Stimulated activated CD4-positive, alpha-beta T cell treated with anti-CD3 and anti-CD28 coated beads, Interleukin-2, amount 100 ng/mL, for 24 hours (primary cell): ENCODE data around the gene PIP5K1A.
A peak's percentile ranks its signal among the peaks of the same experiment; 100 is the strongest.
"Not testable (repeated sequence)": the region's sequence is repeated elsewhere in the genome, so short reads cannot be mapped to it uniquely, and the experiment has no call there.

Source experiments
- DNase-seq, 2 donors: peaks; one replicate each; pipeline ENCODE4 v3.0.0-alpha.2; 2020

Gene PIP5K1A

DNA sequence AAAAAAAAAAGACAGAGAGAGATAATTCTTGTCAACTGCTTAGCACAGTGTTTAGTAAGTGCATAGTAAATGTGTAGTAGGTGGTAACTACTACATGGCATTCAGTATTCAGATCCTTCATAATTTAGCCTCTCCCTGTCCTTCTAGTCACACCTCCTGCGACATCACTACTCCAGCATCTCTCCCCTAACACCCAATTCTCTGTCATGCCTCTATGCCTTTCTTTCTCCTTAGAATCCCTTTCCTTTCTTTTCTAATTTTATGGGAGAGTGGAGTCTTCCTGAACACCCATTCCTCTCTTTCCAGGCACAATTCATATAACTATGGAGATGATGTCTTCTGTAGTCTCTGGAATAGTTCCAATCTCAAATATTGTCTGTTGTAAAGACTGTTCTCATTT is 4.5 kb upstream of the PIP5K1A start:
- no peak for DNase-seq

DNA sequence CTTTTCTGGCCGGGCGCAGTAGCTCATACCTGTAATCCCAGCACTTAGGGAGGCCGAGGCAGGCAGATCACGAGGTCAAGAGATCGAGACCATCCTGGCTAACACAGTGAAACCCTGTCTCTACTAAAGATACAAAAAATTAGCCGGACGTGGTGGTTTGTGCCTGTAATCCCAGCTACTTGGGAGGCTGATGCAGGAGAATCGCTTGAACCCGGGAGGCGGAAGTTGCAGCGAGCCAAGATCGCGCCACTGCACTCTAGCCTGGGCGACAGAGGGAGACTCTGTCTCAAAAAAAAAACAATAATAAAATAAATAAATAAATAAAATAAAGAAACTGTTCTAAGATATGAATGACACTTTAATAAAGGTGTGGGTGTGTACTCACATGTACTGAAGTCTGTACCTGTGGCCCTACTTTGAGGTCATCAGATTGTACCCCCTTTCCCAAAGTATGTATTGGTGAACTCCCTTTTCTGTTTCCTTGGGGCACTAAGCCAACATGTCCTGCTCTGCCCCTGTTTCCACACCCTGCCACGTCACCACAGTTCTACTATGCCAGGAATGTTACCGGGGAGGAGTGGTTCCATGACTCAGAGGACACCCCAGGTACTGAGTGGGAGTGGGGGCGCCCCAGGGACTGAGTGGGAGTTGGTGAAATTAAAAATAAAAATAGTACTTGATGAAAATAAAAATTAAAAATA is 3.3 kb upstream of the PIP5K1A start:
- DNase-seq, result not testable (repeated sequence)

DNA sequence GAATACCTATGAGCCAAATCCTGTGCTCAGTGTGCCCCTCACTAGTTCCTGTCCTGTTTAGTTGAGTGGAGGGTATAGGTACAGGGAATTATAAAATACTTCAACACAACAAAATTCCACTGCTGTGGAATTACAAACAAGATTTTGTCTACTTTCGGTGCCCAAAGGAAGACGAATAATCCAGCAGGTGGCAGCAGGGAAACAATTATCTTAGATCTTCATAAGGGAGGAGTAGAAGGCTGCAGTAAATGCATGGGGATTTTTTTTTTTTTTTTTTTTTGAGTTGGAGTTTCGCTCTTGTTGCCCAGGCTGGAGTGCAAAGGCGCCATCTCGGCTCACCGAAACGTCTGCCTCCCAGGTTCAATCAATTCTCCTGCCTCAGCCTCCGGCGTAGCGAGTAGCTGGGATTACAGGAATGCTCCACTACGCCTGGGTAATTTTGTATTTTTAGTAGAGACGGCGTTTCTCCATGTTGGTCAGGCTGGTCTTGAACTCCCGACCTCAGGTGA is 2.0 kb upstream of the PIP5K1A start:
- peak; percentile 50 to 56 for DNase-seq

DNA sequence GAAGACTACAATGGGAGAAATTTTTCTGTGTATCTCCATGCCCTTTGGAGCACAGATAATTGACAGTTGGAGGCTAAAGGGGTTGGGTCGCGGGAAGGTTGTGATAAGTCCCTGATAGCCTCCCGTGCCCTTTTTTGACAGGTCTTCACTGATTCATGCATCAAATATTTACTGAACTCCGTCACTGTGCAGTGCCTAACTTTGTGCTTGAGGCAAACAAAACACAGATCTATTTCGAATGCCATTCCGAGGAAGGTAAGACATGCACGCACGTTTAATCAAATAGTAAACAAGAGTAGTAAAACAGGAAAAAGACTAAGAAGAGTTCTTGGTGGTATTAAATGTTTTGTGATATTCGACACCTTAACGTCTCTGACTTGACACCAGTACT is 494 bp upstream of the PIP5K1A start:
- no peak for DNase-seq

DNA sequence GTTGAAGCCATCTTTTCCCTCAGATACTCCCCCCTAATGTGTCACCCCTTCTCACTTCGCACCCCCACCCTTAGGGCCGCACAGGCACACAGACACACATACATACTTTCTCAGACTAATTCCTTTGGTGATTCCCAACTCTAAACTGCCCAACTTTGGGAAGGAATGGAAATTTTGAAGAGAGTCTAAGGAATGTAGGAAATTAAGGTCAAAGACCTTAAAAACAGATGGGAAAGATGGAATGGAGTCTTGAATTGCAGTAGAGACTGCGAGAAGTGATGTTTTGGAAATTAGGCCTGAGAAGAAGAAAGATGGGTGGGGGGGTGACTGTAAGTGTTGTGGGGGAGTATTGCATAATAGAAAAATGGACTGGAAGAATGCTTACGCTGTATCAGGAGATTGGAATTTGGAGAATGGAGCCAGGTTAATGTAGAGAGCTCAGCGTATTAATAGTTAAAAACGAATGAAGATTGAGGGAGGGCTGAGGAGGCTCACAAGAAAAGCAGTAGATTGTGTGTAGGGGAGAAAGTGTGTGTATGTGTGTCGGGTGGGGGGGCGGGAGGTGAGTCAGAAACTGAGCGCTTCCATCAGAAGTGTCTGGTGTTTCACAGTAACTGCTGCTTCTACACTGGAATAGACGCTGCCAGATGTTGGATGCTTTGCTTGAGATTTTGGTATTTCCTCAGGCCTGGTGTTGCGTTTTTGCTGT is 1.7 kb downstream of the PIP5K1A start:
- DNase-seq, result peak in 1 of 2 donors; percentile 19

DNA sequence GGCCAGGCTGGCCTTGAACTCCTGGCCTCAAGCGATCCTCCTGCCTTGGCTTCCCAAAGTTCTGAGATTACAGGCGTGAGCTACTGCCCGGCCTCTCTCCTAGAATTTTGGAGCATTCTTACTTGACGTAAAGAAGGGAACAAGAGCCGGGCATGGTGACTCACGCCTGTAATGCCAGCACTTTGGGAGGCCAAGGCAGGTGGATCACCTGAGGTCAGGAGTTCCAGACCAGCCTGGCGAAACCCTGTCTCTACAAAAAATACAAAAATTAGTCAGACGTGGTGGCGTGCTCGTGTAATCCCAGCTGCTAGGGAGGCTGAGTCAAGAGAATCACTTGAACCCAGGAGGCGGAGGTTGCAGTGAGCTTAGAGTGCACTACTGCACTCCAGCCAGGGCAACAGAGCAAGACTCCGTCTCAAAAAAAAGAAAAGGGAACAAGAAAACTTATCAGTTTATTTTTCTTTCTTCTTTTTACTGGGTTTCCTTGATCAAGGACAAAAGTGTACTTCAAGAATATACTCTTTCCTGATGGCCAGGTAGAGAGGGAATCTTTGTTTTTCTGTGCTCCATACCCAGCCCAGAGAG is 7.1 kb downstream of the PIP5K1A start:
- not testable (repeated sequence) for DNase-seq

DNA sequence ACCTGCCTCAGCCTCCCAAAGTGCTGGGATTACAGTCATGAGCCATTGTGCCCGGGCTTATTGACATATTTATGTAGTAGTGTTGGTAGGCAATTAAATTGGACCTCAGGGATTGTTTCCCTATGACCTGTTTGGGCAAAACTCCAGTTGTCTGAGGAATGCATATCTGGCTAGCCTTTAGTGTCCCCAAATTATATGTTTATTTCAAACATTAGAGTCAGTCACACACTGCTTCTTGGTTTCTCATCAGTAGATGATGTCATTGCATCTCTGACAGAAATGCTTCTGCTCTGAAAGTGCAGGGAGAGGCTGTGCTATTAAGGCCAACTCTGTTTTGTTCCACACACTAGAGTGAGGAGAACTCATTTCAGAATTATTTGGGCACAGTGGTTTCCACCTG is 12.5 kb downstream of the PIP5K1A start:
- DNase-seq, result no peak

DNA sequence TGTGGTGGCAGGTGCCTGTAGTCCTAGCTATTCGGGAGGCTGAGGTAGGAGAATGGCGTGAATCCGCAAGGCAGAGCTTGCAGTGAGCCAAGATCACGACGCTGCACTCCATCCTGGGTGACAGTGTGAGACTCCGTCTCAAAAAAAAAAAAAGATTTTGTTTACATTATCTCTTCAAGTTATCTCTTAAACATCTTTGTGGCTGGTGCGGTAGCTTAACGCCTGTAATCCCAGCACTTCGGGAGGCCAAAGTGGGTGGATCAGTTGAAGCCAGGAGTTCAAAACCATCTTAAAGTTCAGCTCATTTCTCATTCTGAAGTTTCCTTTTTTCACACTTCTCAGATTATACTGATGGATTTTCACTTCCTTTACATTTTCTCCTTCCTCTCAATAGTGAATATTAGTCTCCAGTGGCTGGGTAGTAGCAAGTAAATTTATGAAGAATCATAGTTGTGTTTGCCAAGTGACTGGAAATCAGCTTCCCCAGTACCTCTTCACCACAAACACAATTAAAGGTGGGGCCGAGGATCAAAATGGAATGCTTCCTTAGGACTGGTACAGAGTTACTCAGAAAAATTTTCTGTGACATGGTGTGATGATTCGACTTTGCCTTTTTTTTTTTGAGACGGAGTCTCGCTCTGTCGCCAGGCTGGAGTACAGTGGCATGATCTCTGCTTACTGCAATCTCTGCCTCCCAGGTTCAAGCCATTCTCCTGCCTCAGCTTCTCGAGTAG is 13.8 kb downstream of the PIP5K1A start:
- DNase-seq, result peak in 1 of 2 donors; percentile 6

DNA sequence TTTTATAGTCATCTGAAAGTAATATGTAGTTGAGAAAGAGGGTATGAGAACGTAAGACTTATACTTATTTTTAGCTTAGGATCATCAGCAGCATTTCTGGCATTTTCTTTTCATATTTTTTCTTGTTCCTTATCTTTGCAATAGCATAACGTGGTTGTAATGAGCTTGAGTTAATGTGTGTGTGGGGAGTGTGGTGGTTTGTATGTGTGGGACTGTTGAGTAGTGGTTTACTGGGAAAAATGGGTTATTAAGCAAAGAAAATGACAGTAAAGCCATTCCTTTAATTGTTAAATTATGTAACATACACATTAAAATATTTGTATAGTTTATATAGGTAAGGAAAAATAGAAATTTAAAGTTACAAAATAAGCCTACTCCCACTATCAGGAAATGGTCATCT is 15.2 kb downstream of the PIP5K1A start:
- no peak for DNase-seq

- no peak for DNase-seq
Measured at GRCh38 chr1:151221616-151222015, 23.3 kb downstream of the PIP5K1A start.

GRCh38 chr1:151222130-151222529 is 23.8 kb downstream of the PIP5K1A start:
- no peak for DNase-seq

- no peak for DNase-seq
Measured at GRCh38 chr1:151235235-151235634, 36.9 kb downstream of the PIP5K1A start.

GRCh38 chr1:151237678-151238466 is 39.5 kb downstream of the PIP5K1A start:
- DNase-seq, result no peak

GRCh38 chr1:151238467-151238739 is 40.1 kb downstream of the PIP5K1A start:
- no peak for DNase-seq

GRCh38 chr1:151242442-151242841 is 44.1 kb downstream of the PIP5K1A start:
- no peak for DNase-seq

DNA sequence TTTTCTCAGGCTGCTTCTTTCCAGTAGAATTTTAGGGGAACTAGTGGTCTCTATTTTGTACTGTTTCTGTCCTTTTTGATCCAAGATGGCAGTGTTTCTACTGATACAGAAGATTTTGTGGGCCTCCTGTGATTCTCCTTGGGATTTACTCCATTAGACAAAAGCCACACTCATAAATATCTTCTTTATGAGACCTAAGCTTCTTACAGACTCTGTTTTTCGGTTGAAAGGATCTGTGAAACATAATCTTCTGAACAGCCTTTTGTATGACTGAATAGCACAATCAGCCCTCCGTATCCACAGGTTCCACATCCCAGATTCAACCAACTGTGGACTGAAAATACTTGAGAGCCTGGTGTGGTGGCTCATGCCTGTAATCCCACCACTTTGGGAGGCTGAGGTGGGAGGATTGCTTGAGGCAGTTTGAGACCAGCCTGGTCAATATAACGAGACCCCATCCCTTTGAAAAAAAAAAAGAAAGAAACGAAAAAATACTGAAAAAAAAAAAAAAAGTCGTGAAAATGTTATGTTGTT is 45.4 kb downstream of the PIP5K1A start:
- no peak for DNase-seq

DNA sequence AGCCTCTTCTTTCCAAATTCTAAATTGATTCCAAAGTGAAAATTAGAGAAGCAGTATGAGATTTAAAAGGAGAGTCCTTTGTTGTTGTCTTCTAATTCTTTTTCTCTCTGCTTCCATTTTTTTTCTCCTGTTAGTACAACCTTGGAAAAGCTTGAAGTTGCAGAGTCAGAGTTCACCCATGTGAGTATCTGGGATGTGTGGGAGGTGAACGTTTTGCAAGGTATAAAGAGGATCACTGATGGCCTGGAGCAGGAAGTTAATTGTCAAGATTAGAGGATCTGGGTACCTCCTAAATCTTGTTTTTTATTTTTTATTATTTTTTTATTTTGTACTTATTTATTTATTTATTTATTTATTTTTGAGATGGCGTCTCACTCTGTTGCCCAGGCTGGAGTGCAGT is 48.4 kb downstream of the PIP5K1A start:
- no peak for DNase-seq

- DNase-seq, result peak; percentile 62 to 63
Measured at GRCh38 chr1:151251656-151252470, 53.5 kb downstream of the PIP5K1A start.

DNA sequence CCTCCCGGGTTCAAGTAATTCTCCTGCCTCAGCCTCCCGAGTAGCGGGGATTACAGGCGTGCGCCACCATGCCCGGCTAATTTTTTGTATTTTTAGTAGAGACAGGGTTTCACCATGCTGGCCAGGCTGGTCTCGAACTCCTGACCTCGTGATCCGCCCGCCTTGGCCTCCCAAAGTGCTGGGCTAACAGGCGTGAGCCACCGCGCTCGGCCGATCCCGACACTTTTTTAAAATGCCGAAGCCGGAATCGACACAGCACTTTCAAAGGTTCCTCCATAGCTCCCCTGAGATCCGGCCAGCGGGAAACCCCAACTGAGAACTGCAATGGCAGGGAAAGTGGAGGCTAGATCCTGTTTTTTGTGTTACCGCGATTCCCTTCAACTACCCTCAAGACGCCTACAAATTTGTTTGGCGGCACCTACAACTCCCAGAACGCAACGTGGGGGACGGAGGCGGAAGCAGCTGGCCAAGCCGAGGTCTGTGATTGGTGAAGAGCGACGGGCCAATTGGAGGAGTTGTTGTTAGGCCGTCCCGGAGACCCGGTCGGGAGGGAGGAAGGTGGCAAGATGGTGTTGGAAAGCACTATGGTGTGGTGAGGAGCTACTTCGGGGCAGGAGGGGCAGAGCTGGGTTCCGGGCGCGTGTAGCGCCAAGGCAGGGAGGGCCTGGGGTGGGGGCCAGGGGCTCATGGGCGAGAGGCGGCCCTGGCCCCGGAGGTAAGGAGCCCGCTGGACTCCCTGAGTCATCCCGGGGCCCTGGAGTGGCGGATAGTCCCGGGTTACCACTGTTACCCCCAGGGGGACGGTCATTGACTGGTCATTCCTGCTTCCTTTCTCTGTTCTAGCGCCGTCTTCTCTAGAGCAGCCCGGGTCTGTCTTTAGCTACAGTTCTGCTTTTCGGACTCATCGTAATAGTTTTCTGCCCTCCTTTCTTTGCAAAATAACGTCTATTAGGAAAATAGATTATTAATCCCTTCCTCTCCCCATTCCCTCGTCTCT is 56.2 kb downstream of the PIP5K1A start, which contains the start of gene PSMD4:
TSS of gene PSMD4 (plus strand) at position 518 of the 997 bp plus-strand sequence. CDS start at position 567, 49 bp downstream.
- peak; percentile 91 for DNase-seq

DNA sequence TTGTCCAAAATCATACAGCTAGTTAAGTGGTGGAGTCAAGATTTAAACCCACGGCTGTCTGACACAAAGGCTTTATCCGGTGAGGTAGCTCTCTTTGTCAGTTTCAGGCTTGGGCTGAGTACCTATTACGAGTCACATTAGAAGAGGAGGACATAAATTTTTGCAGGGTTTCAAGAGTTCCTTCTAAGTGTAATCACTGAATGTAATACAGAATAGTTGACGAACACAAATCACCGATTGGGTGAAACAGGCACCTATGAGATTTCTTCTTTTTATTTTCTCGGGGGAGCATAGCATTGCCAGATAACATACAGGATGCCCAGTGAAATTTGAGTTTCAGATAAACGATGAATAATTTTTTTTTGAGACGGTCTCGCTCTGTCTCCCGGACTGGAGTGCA is 57.0 kb downstream of the PIP5K1A start:
- no peak for DNase-seq
